Measurements from ENCODE around the gene ZNF618.

GRCh38 chr9:113996531-113997001 lies 120.5 kb downstream of the ZNF618 start:
- TF ChIP-seq CTCF (conservative IDR thresholded peaks at IDR 0.05; ENCODE audit: low read length) (no peak), EZH2phosphoT487 (IDR thresholded peaks at IDR 0.05; ENCODE audit: borderline replicate concordance, low read depth, low read length) (no peak)
